ENCODE measurements around the gene TCF19.
"Not testable (repeated sequence)": the region's sequence is repeated elsewhere in the genome, so short reads cannot be mapped to it uniquely, and the experiment has no call there.

- TF ChIP-seq, protein P1, sequence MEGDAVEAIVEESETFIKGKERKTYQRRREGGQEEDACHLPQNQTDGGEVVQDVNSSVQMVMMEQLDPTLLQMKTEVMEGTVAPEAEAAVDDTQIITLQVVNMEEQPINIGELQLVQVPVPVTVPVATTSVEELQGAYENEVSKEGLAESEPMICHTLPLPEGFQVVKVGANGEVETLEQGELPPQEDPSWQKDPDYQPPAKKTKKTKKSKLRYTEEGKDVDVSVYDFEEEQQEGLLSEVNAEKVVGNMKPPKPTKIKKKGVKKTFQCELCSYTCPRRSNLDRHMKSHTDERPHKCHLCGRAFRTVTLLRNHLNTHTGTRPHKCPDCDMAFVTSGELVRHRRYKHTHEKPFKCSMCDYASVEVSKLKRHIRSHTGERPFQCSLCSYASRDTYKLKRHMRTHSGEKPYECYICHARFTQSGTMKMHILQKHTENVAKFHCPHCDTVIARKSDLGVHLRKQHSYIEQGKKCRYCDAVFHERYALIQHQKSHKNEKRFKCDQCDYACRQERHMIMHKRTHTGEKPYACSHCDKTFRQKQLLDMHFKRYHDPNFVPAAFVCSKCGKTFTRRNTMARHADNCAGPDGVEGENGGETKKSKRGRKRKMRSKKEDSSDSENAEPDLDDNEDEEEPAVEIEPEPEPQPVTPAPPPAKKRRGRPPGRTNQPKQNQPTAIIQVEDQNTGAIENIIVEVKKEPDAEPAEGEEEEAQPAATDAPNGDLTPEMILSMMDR (IDR thresholded peaks at IDR 0.05) = not testable (repeated sequence)
- TF ChIP-seq, protein P2, sequence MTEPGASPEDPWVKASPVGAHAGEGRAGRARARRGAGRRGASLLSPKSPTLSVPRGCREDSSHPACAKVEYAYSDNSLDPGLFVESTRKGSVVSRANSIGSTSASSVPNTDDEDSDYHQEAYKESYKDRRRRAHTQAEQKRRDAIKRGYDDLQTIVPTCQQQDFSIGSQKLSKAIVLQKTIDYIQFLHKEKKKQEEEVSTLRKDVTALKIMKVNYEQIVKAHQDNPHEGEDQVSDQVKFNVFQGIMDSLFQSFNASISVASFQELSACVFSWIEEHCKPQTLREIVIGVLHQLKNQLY (CRISPR knock-in tag; IDR thresholded peaks at IDR 0.05) = not testable (repeated sequence)
- TF ChIP-seq ATF2 (CRISPR knock-in tag; IDR thresholded peaks at IDR 0.05; ENCODE audit: borderline replicate concordance, low read depth); ATF3 (CRISPR knock-in tag; conservative IDR thresholded peaks at IDR 0.05); ESRRA (CRISPR knock-in tag; IDR thresholded peaks at IDR 0.05; ENCODE audit: borderline replicate concordance); NR2C2 (CRISPR knock-in tag; IDR thresholded peaks at IDR 0.05); USF2 (CRISPR knock-in tag; IDR thresholded peaks at IDR 0.05); FOXP1 (CRISPR knock-in tag; IDR thresholded peaks at IDR 0.05; ENCODE audit: borderline replicate concordance): not testable (repeated sequence)
- TF ChIP-seq, protein P3, sequence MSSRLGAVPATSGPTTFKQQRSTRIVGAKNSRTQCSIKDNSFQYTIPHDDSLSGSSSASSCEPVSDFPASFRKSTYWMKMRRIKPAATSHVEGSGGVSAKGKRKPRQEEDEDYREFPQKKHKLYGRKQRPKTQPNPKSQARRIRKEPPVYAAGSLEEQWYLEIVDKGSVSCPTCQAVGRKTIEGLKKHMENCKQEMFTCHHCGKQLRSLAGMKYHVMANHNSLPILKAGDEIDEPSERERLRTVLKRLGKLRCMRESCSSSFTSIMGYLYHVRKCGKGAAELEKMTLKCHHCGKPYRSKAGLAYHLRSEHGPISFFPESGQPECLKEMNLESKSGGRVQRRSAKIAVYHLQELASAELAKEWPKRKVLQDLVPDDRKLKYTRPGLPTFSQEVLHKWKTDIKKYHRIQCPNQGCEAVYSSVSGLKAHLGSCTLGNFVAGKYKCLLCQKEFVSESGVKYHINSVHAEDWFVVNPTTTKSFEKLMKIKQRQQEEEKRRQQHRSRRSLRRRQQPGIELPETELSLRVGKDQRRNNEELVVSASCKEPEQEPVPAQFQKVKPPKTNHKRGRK (CRISPR knock-in tag; IDR thresholded peaks at IDR 0.05; ENCODE audit: borderline replicate concordance) = not testable (repeated sequence)
These were observed 6.9 kb downstream of the TCF19 start for GRCh38 chr6:31165064-31165832.

Measured in WTC11 (cell line).